GM12878 (cell line): ENCODE results near the gene IL23R. TPM values are rescaled to one million over a fixed set of nuclear protein-coding genes. Genes with fewer than 3 reads are reported as not detected.
A peak's percentile ranks its signal among the peaks of the same experiment; 100 is the strongest.

Experiments used
- ATAC-seq: fragments of 200-7000 bp; cut with Tn5 transposase; 3 replicates; pipeline ENCODE4 v1.9.1; 2020; ENCODE audit warnings: mild to moderate bottlenecking, moderate library complexity
- BruUV-seq: library from RNA; stranded (reverse); fragments of 400-500 nt; replicated peaks from 2 replicates; lab custom pipeline; 2021; lab: Mats Ljungman, UMichigan
- CTCF ChIA-PET: fragments of 300-600 bp; sonication (Branson Sonifier 250); formaldehyde crosslinking; extraction: SDS; loops from one replicate; lab custom pipeline; 2021; ENCODE audit warnings: inconsistent platforms; lab: Yijun Ruan, JAX
- POLR2A ChIA-PET: fragments of 350-600 bp; formaldehyde crosslinking; extraction: SDS; loops from one replicate; lab custom pipeline; 2021; ENCODE audit warnings: inconsistent platforms; lab: Charles Lee
- RAD21 ChIA-PET: fragments of 300-600 bp; sonication (Branson Sonifier 250); formaldehyde crosslinking; loops from one replicate; lab custom pipeline; 2023; ENCODE audit warnings: antibody characterized with exemption; ENCODE audit not compliant: unreplicated experiment; lab: Charles Lee
- SMC1A ChIA-PET: fragments of 300-600 bp; sonication (Branson Sonifier 250); formaldehyde crosslinking; loops from one replicate; lab custom pipeline; 2023; ENCODE audit not compliant: unreplicated experiment, uncharacterized antibody; lab: Charles Lee
- DNase-seq: peaks from one replicate; pipeline ENCODE4 v3.0.0-alpha.2; 2011; ENCODE audit warnings: low read depth, low spot score
- FAIRE-seq: peaks from 3 replicates; lab custom pipeline; 2011; peaks lifted over from hg19 to GRCh38; lab: Jason Lieb, UNC
- H2AFZ ChIP-seq: 2 replicates; pipeline ENCODE4 v1.6.0; 2011; ENCODE audit warnings: low read depth, low read length, control low read depth; ENCODE audit not compliant: control insufficient read depth
- H3K27ac ChIP-seq: 2 replicates; pipeline ENCODE4 v1.5.1; 2011; ENCODE audit warnings: control low read depth; ENCODE audit not compliant: control insufficient read depth, insufficient read depth
- H3K27me3 ChIP-seq, 2 experiments: replicated peaks in 1 of 2; 2 replicates each; pipeline versions ENCODE4 v1.6.0 to v1.6.1; 2011; ENCODE audit warnings: low read length in 1 of 2; ENCODE audit not compliant: control insufficient read depth in 2 of 2, insufficient read depth in 2 of 2
- H3K36me3 ChIP-seq, 2 experiments: 2 replicates each; pipeline ENCODE4 v1.5.1; 2011; ENCODE audit warnings: low read length in 1 of 2; ENCODE audit not compliant: control insufficient read depth in 2 of 2, insufficient read depth in 2 of 2
- H3K4me1 ChIP-seq: 2 replicates; pipeline ENCODE4 v1.6.1; 2011; ENCODE audit warnings: mild to moderate bottlenecking, low read length, moderate library complexity, mixed read lengths; ENCODE audit not compliant: control insufficient read depth, insufficient read depth
- H3K4me2 ChIP-seq: 2 replicates; pipeline ENCODE4 v1.6.0; 2011; ENCODE audit warnings: control low read depth; ENCODE audit not compliant: control insufficient read depth, insufficient read depth
- H3K4me3 ChIP-seq: fragments of 200-600 bp; sonication (generic); 2 replicates; pipeline ENCODE4 v1.5.1; 2016
- H3K79me2 ChIP-seq: 2 replicates; pipeline ENCODE4 v1.6.0; 2011; ENCODE audit warnings: low read length; ENCODE audit not compliant: control insufficient read depth, insufficient read depth
- H3K9ac ChIP-seq: 2 replicates; pipeline ENCODE4 v1.8.0; 2011; ENCODE audit warnings: low read length, control low read depth, mixed read lengths; ENCODE audit not compliant: control insufficient read depth, insufficient read depth
- H3K9me3 ChIP-seq: replicated peaks from 3 replicates; pipeline ENCODE4 v1.5.1; 2011; ENCODE audit warnings: mild to moderate bottlenecking, low read length; ENCODE audit not compliant: control insufficient read depth, insufficient read depth
- H4K20me1 ChIP-seq: 2 replicates; pipeline ENCODE4 v1.6.0; 2011; ENCODE audit not compliant: control insufficient read depth, insufficient read depth
- CBX3 ChIP-seq: fragments of 200-600 bp; sonication (generic); IDR thresholded peaks from 2 replicates; pipeline ENCODE4 v1.6.1; 2016; ENCODE audit warnings: low read depth, borderline replicate concordance
- CREM ChIP-seq: IDR thresholded peaks from 2 replicates; pipeline ENCODE4 v1.6.1; 2014; ENCODE audit warnings: antibody characterized with exemption, low read depth
- CTCF ChIP-seq, 3 experiments: IDR thresholded peaks in 2 of 3; conservative IDR thresholded peaks in 1 of 3; 2 replicates each; pipeline ENCODE4 v1.5.1; 2011; ENCODE audit warnings: low read depth in 3 of 3, low read length in 3 of 3, mild to moderate bottlenecking in 3 of 3, control low read depth in 2 of 3, moderate library complexity in 2 of 3, inconsistent platforms in 1 of 3, mixed read lengths in 1 of 3; ENCODE audit not compliant: control insufficient read depth in 2 of 3, insufficient read depth in 1 of 3; ENCODE audit errors: extremely low read depth in 1 of 3
- JUND ChIP-seq: IDR thresholded peaks from 2 replicates; pipeline ENCODE4 v1.6.1; 2012; ENCODE audit warnings: low read depth, mild to moderate bottlenecking, low read length, improper control_type of control experiment, moderate library complexity
- SRF ChIP-seq, 2 experiments: IDR thresholded peaks; 2 replicates each; pipeline ENCODE4 v1.6.1; 2011; ENCODE audit warnings: low read depth in 2 of 2, low read length in 2 of 2, mild to moderate bottlenecking in 1 of 2, moderate library complexity in 1 of 2
- WGBS: methylation state at CpG from one replicate; pipeline ENCODE4 v1.1.6; 2016; ENCODE audit warnings: low lambda C conversion rate; ENCODE audit not compliant: insufficient replicate concordance, insufficient coverage; ENCODE audit errors: missing lambda C conversion rate; 5-methylcytosine and 5-hydroxymethylcytosine counted together
- in situ Hi-C: fragments of 300-500 bp; cut with MboI; formaldehyde crosslinking; loops from 9 replicates; pipeline ENCODE4 v1.14.3; 2018; ENCODE audit warnings: mixed read lengths
- intact Hi-C: fragments of 100-400 bp; cut with micrococcal nuclease; formaldehyde crosslinking; loops from one replicate; pipeline ENCODE4 v1.14.2; 2022; ENCODE audit not compliant: unreplicated experiment
- polyA plus RNA-seq, 11 experiments: library from polyadenylated mRNA; depleted of rRNA in 4 of 11; unstranded in 6 of 11; stranded (reverse) in 5 of 11; fragments of >200 nt; fragmentation: Nextera tagmentation in 4 of 11; fragmentation: Illumina TruSeq in 1 of 11; extraction: Ambion mirVana in 4 of 11; extraction: Trizol in 1 of 11; gene quantifications; 1 replicate in 1 of 11; 2 replicates in 10 of 11; pipeline versions ENCODE4 v1.2.1 to v1.2.3, GENCODE V29; 2011 to 2016; ENCODE audit warnings: inconsistent platforms in 2 of 11, missing spikeins in 2 of 11, low read depth in 1 of 11
- total RNA-seq, 4 experiments: library from RNA; depleted of rRNA in 3 of 4; stranded (reverse); fragments of >200 nt in 3 of 4; fragmentation: Illumina TruSeq in 1 of 4; extraction: Trizol in 1 of 4; gene quantifications; 2 replicates each; pipeline versions ENCODE4 v1.2.1 to v1.2.3, GENCODE V29; 2013 to 2021
- TF ChIP-seq, protein P1 (sequence below): IDR thresholded peaks from 2 replicates; pipeline ENCODE4 v1.6.1; 2012; ENCODE audit warnings: low read length, inconsistent platforms

IL23R gene
- total and polyA plus RNA-seq, 10 of the 15 experiments (the other 5 are each of a cell fraction or from before 2014, with no cell fraction given): 0.16 to 6.4 (median 0.59) TPM

GRCh38 chr1:67294836-67295617, 128.8 kb downstream of the IL23R start (continued):
- TF ChIP-seq CBX3 (no peak), JUND (no peak), SRF (IDR thresholded peaks at IDR 0.05; ENCODE audit: low read depth in 2 of 2, low read length in 2 of 2) (no peak)
- TF ChIP-seq, protein P1, sequence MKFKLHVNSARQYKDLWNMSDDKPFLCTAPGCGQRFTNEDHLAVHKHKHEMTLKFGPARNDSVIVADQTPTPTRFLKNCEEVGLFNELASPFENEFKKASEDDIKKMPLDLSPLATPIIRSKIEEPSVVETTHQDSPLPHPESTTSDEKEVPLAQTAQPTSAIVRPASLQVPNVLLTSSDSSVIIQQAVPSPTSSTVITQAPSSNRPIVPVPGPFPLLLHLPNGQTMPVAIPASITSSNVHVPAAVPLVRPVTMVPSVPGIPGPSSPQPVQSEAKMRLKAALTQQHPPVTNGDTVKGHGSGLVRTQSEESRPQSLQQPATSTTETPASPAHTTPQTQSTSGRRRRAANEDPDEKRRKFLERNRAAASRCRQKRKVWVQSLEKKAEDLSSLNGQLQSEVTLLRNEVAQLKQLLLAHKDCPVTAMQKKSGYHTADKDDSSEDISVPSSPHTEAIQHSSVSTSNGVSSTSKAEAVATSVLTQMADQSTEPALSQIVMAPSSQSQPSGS: no peak

DNA sequence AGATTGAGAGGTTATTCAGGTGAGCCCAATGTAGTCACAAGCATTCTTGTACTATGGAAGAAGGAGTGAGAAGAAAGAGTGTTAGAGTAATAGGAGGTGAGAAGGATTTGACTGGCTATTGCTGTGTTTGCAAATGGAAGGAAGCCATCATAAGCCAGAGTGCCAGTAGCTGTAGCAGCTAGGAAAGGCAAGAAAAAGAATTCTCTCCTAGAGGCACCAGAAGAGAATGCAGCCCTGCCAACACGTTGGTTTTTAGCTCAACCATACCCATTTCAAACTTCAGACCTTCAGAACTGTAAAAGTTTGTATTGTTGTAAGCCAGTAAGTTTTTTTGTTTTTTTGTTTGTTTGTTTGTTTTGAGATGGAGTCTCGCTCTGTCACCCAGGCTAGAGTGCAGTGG, 132.5 kb downstream of the IL23R start:
- Histone ChIP-seq H3K27me3 (no peaks in the 10 kb centered on the region), H3K27ac (no peak overlapping the region), H2AFZ (no peak overlapping the region), H3K79me2 (no peaks in the 10 kb centered on the region), H3K36me3 (no peaks in the 10 kb centered on the region), H3K4me3 (no peak overlapping the region), H3K9me3 (no peaks in the 10 kb centered on the region), H3K9ac (no peak overlapping the region), H3K4me2 (no peak overlapping the region), H3K4me1 (no peaks in the 10 kb centered on the region), H4K20me1 (no peaks in the 10 kb centered on the region)
- FAIRE-seq (no peak), ATAC-seq (peak; percentile 45; the same call in 2 of the 3 replicates), DNase-seq (no peak)
- BruUV-seq: no TSS peak
- TF ChIP-seq CTCF (IDR thresholded peaks at IDR 0.05 in 2 of 3, conservative IDR thresholded peaks at IDR 0.05 in 1 of 3; ENCODE audit: control insufficient read depth in 2 of 3, extremely low read depth in 1 of 3, insufficient read depth in 1 of 3, low read depth in 3 of 3, low read length in 3 of 3) (0 out of 6 replicates have a peak, but pooled peaks of 1 of the 3 experiments have one; percentile 9), CREM (no peak)
- RAD21 ChIA-PET: no interaction called here
- WGBS: 0% methylated on average over 2 of the region's 2 CpGs
- CTCF ChIA-PET: no interaction called here
- intact Hi-C loops (no loop called here), in situ Hi-C loops (no loop called here)
- POLR2A ChIA-PET: no interaction called here
- SMC1A ChIA-PET: no interaction called here
